GM18507 (cell line): ENCODE measurements around the gene MS4A13.
"Not testable (repeated sequence)": the region's sequence is repeated elsewhere in the genome, so short reads cannot be mapped to it uniquely, and the experiment has no call there.

Experiments used
- DNase-seq: peaks from one replicate; pipeline ENCODE4 v3.0.0; 2011; ENCODE audit warnings: low read depth; ENCODE audit not compliant: insufficient read length; ENCODE audit errors: extremely low spot score
- FAIRE-seq: peaks from 2 replicates; lab custom pipeline; 2011; peaks lifted over from hg19 to GRCh38; lab: Jason Lieb, UNC

Gene MS4A13

GRCh38 chr11:60528934-60529333 lies 13.7 kb downstream of the MS4A13 start:
- peak; percentile 72 for FAIRE-seq

GRCh38 chr11:60530454-60531100 lies 15.4 kb downstream of the MS4A13 start:
- DNase-seq (no peak), FAIRE-seq (no peak)

More at GRCh38 chr11:60528934-60529333, 13.7 kb downstream of the MS4A13 start:
- no peak for DNase-seq

GRCh38 chr11:60532383-60532782 lies 17.2 kb downstream of the MS4A13 start:
- not testable (repeated sequence) for FAIRE-seq, DNase-seq

- FAIRE-seq: not testable (repeated sequence)
These were observed 23.4 kb downstream of the MS4A13 start for GRCh38 chr11:60538627-60539026.

GRCh38 chr11:60544077-60544476 lies 28.9 kb downstream of the MS4A13 start:
- no peak for DNase-seq
- FAIRE-seq: no peak

More at GRCh38 chr11:60538627-60539026, 23.4 kb downstream of the MS4A13 start:
- DNase-seq: not testable (repeated sequence)

GRCh38 chr11:60561254-60561653 lies 46.1 kb downstream of the MS4A13 start:
- FAIRE-seq (no peak), DNase-seq (no peak)

- DNase-seq (no peak), FAIRE-seq (no peak)
These were observed 48.5 kb downstream of the MS4A13 start for GRCh38 chr11:60563553-60564235.

GRCh38 chr11:60566776-60567175 lies 51.6 kb downstream of the MS4A13 start:
- DNase-seq: no peak
- FAIRE-seq: no peak

GRCh38 chr11:60570970-60571369 lies 55.8 kb downstream of the MS4A13 start:
- DNase-seq: no peak
- peak; percentile 5 for FAIRE-seq

- no peak for FAIRE-seq
- DNase-seq: no peak
These were observed 74.4 kb downstream of the MS4A13 start for GRCh38 chr11:60589611-60590010.
